ENCODE data around the gene TENM3.

- TF ChIP-seq CTCF (IDR thresholded peaks at IDR 0.05): no peak
- no peak for TF ChIP-seq POLR2A (IDR thresholded peaks at IDR 0.05)
- TF ChIP-seq POLR2AphosphoS5 (IDR thresholded peaks at IDR 0.05): no peak
These were observed 206.8 kb downstream of the TENM3 start for GRCh38 chr4:182449930-182450439.
